ENCODE data around the gene GFER. TPM values are rescaled to one million over a fixed set of nuclear protein-coding genes. Genes with fewer than 3 reads are reported as not detected.

GFER gene
- total and polyA plus RNA-seq, 2 of the 8 experiments (the other 6 are each of a cell fraction or from before 2014, with no cell fraction given), result 17.7 to 37.9 TPM

- TF ChIP-seq RXRA (IDR thresholded peaks at IDR 0.05; ENCODE audit: insufficient read depth, low read depth, low read length), result no peak
- no peak for TF ChIP-seq EZH2 (IDR thresholded peaks at IDR 0.05; ENCODE audit: low read depth, low read length, severe bottlenecking)
- no peak for TF ChIP-seq CEBPB (IDR thresholded peaks at IDR 0.05; ENCODE audit: low read depth, low read length)
- no peak for TF ChIP-seq USF2 (IDR thresholded peaks at IDR 0.05; ENCODE audit: low read length)
- TF ChIP-seq KDM5A (IDR thresholded peaks at IDR 0.05; ENCODE audit: low read length), result no peak
Observed at GRCh38 chr16:1940273-1941161, 43.5 kb upstream of the GFER start (continued).
